Stimulated activated CD4-positive, alpha-beta T cell treated with anti-CD3 and anti-CD28 coated beads, Interleukin-15, amount 100 ng/mL, for 48 hours (primary cell): ENCODE measurements around the gene MFSD11.
A peak's percentile ranks its signal among the peaks of the same experiment; 100 is the strongest.
"Not testable (repeated sequence)": the region's sequence is repeated elsewhere in the genome, so short reads cannot be mapped to it uniquely, and the experiment has no call there.

ENCODE experiments used
- DNase-seq, 2 donors: peaks; one replicate each; pipeline ENCODE4 v3.0.0-alpha.2; 2020; ENCODE audit warnings: low read depth in 2 of 2

MFSD11 gene

GRCh38 chr17:76747716-76748363 is 9.9 kb downstream of the MFSD11 start:
- DNase-seq: no peak

DNA sequence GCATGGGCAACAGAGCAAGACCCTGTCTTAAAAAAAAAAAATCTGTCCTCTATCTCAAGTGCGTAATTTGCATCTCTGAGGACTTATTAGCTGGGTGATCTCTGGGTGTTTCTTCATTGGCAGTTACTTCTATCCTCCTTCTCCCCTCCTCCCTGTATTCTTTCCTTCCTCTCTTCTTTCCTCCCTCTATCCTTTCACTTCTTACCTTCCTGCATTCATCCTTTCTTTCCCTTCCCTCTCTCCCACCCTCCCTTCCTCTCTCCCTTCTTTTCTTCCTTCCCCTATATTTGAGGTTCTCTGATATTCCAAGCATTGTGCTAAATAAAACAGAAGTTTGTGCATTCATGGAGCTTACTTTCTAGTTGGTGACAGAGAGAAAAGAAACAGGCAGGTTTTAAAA is 10.7 kb downstream of the MFSD11 start:
- no peak for DNase-seq

GRCh38 chr17:76751416-76751993 is 13.6 kb downstream of the MFSD11 start:
- DNase-seq: no peak

DNA sequence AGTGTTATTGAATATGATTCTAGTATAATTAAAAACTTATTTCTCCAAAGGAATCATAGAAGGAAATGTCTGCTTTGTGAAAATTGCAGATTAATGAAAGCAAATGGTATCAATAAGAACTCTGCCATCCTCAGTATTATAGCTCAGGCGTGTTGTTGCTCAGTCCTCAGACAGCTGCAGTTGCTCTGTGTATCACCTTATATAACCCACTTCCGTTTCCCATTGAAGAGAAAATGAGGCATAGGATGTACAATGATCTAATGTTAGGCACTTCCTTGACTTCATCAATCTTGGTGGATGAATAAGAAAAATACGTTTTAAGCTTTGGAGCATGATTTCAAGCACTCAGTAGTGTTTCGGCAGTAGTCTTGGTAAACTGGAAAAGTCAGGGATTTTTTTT is 14.1 kb downstream of the MFSD11 start:
- no peak for DNase-seq

DNA sequence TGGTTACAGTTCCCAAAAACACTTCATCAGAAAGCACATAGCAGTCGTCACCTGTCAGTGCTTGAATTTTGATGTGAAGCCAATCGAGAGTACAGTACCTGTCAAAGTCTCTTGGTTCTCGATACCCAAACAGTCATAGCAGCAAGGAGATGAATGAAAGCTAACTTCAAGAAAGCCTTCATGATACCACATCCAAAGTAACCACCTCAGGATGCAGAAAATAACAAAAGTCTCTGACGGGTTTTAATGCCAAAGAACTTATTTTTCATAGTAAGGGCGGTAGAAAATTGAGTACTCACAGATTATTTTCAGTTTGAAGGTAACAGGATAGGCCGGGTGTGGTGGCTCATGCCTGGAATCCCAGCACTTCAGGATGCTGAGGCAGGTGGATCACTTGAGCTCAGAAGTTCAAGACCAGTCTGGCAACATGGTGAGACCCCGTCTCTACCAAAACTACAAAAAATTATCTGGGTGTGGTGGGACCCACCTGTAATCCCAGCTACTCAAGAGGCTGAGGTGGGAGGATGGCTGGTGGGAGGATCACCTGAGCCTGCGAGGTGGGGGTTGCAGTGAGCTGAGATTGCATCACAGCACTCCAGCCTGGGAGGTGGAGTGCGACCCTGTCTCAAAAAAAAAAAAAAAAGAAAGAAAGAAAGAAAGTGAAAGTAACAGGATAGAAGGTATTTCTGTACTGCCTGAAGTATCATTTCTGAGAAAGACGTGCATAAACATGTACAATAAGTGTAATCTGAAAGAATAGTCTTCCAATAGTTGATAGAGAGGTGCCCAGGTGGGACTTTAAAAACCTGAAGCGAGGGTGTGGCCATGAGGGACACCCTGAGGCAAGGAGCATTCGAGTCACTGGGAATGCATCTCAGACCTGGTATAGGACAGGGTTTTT is 15.4 kb downstream of the MFSD11 start:
- no peak for DNase-seq

GRCh38 chr17:76755285-76755684 is 17.4 kb downstream of the MFSD11 start:
- no peak for DNase-seq

- DNase-seq: no peak
These were observed 19.3 kb downstream of the MFSD11 start for GRCh38 chr17:76757256-76757655.

- no peak for DNase-seq
These were observed 20.7 kb downstream of the MFSD11 start for GRCh38 chr17:76758570-76758969.

DNA sequence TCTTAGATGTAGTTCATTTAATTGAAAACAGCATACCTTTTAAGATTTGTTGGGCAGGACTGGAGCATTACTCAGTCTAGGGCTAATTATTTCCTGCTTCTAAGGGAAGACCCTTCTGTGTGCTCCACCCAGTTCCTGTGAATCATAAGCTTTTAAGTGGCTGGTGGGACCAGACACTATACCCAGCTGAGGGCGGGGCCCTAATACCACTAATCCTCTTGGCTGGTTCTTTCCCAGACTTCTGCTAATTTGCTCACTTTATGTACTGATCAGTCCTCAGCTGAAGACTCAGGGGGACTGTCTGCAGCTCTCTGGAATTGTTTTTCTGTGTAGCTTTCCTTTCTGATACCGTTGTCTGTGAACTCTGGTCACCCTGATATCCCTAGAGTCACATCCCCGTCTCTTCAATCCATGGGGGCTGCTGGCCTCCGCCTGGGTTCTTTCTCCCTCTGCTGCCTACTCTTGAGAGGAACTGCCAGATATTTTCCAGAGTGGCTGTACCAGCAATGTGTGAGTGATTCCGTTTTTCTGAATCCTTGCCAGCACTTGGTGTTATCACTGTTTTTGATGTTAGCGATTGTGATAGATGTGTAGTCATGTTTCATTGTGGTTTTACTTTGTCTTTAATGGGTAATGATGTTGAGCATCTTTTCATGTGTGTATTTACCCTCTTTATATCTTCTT is 35.1 kb downstream of the MFSD11 start:
- DNase-seq: peak in 1 of 2 donors; percentile 23

- DNase-seq: no peak
These were observed 37.2 kb downstream of the MFSD11 start for GRCh38 chr17:76775021-76775600.

GRCh38 chr17:76781056-76781982 is 43.4 kb downstream of the MFSD11 start:
- no peak for DNase-seq

DNA sequence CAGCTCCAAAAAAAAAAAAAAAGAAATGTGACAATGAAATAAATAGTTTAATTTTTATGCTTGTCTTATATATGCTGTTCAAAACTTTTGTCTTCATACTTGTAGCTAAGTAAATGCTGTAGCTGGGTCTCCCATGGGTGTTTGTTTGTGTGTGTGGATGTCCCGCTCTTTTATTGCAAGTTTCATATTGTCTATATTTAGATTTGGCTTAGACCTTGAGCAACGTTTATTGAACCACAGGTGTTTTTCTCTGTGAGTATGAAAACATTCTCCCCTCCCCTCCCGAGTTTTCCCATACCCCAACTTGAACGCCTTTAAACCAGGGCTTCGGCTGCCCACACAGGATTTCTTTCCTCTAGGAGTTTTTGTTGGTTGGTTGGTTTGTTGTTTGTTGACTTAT is 45.2 kb downstream of the MFSD11 start:
- no peak for DNase-seq

DNA sequence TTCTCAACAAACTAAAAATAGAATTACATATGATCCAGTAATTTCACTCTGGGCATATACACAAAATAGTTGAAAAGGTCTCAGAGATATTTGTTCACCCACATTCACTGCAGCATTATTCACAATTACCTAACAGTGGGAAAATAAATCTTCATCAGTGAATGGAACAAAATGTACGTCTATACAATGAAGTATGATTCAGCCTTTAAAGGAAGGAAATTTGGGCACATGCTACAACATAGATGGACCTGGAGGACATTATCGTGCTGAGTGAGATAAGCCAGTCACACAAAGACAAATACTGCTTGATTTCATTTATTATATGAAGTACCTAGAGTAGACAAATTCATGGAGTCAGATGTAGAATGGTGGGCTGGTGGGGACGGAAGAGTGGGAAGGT is 47.0 kb downstream of the MFSD11 start:
- DNase-seq: no peak

DNA sequence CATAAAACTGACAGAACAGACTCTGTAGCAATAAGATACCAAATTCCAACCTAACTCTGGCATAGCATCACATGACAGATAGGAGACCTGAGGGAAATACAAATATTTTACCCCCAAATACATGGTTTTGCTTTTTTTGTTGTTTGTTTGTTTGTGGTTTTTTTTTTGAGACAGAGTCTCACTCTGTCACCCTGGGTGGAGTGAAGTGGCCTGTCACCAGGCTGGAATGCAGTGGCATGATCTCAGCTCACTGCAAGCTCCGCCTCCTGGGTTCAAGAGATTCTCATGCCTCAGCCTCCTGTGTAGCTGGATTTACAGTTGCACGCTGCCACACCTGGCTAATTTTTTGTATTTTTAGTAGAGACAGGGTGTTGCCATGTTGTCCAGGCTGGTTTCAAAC is 49.9 kb downstream of the MFSD11 start:
- DNase-seq: not testable (repeated sequence)

DNA sequence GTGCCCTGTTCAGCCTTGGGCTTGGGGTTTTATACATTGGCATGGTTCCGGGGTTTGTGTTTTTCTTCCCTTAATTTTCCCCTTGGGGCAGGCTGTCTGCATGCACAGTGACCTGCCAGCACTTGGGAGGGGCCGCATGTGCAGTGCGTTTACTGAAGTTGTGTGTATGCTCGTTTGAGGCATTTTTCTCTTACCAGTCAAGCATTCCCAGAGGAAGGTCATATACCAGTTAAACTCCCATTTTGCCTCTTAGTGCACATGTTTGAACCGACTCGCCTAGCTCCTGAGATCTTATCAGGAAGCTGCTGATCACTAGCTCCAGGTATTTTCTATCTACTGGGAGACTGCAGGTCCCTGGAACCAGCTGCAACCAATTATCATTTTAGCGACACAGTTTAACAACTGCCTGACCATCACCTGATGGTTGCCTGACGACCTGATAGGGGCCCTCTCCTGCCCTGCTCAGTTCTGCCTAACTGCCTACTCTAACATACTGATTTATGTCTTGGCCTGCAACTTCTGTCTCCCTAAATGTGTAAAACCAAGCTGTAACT is 51.4 kb downstream of the MFSD11 start:
- DNase-seq: no peak

GRCh38 chr17:76791053-76791980 is 53.4 kb downstream of the MFSD11 start:
- DNase-seq: no peak

DNA sequence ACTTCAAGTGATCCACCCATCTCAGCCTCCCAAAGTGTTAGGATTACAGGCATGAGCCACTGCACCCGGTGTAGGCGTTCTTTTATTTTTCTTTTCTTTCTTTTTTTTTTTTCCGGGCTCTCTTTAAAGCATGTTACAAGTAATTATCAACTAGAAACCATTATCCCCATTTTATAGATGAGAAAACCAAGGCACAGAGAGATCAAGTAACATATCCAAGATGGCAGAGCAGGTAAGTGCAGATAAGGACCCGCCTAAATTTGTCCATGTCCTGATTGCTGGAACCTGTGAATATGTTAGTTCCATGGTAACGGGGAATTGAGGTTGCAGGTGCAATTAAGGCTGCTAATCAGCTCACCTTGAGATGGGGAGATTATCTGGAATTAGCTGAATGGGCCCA is 54.4 kb downstream of the MFSD11 start:
- DNase-seq: no peak

GRCh38 chr17:76793775-76794174 is 55.9 kb downstream of the MFSD11 start:
- DNase-seq: no peak

DNA sequence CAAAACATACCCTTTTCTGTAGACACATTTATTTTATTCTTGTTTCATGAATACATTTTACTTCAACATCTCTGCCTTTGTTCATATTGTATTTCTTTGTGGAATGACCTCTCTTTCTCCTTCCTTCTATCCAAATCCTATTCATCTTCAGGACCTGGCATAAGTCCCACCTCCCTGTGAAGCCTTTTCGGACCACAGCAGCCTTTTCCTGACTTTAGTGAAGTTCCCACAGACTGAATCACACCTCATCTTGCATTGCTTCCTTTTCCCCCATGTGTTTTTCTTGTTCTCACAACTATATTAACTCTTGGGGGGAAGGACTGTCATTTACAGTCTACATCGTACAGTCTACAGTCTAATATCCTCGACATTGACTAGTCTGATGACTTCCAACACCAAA is 58.2 kb downstream of the MFSD11 start:
- DNase-seq: no peak
